Measurements from ENCODE around the gene SDHAF1. TPM values are rescaled to one million over a fixed set of nuclear protein-coding genes. Genes with fewer than 3 reads are reported as not detected.
"Not testable (repeated sequence)": the region's sequence is repeated elsewhere in the genome, so short reads cannot be mapped to it uniquely, and the experiment has no call there.

SDHAF1 gene
- total RNA-seq, 2 donors from 2014 or later = 25.2 to 31.6 TPM

- intact Hi-C loops (cut with DNase I) = no loop called here
- no peaks in the 10 kb centered on the region for H3K27me3 ChIP-seq
- H3K4me1 ChIP-seq = no peaks in the 10 kb centered on the region
- TF ChIP-seq CTCF (IDR thresholded peaks at IDR 0.05) = no peak
- H3K27ac ChIP-seq = no peak within 1 kb of the TSS
- peak within 1 kb of the TSS; percentile 23 for H3K4me3 ChIP-seq
- no peaks in the 10 kb centered on the region for H3K9me3 ChIP-seq
- peak within 1 kb of the TSS in 1 of 2 donors; percentile 47 for H3K9ac ChIP-seq (ENCODE audit: low read depth in 2 of 2, low read length in 2 of 2)
- no peaks in the 10 kb centered on the region for H3K36me3 ChIP-seq
- peak; percentile 32 for DNase-seq
Measured at GRCh38 chr19:36032251-36033104, 37.5 kb downstream of the SDHAF1 start, which contains the start of gene CLIP3. Gene CLIP3 (minus strand): TSS chr19:36032873. CDS start chr19:36032357, 516 bp downstream.

GRCh38 chr19:36040495-36040894 is 45.5 kb downstream of the SDHAF1 start:
- TF ChIP-seq CTCF (IDR thresholded peaks at IDR 0.05) = no peak
- Histone ChIP-seq H3K27ac (no peak overlapping the region), H3K4me1 (no peaks in the 10 kb centered on the region), H3K4me3 (no peak overlapping the region), H3K27me3 (no peaks in the 10 kb centered on the region), H3K9me3 (no peaks in the 10 kb centered on the region), H3K36me3 (no peaks in the 10 kb centered on the region), H3K9ac (ENCODE audit: low read depth in 2 of 2, low read length in 2 of 2) (no peak overlapping the region)
- no peak for DNase-seq
- intact Hi-C loops (cut with DNase I) = no loop called here

- intact Hi-C loops (cut with DNase I); H3K9me3 ChIP-seq; H3K36me3 ChIP-seq; DNase-seq; H3K4me1 ChIP-seq; H3K9ac ChIP-seq (ENCODE audit: low read depth in 2 of 2, low read length in 2 of 2); H3K27me3 ChIP-seq; H3K27ac ChIP-seq; H3K4me3 ChIP-seq: not testable (repeated sequence)
Measured at GRCh38 chr19:36041092-36041491, 46.1 kb downstream of the SDHAF1 start.

GRCh38 chr19:36041831-36042230 is 46.8 kb downstream of the SDHAF1 start:
- no peak overlapping the region for H3K9ac ChIP-seq (ENCODE audit: low read depth in 2 of 2, low read length in 2 of 2)
- H3K27ac ChIP-seq = no peak overlapping the region
- TF ChIP-seq CTCF (IDR thresholded peaks at IDR 0.05) = no peak
- H3K9me3 ChIP-seq = no peaks in the 10 kb centered on the region
- intact Hi-C loops (cut with DNase I) = no loop called here
- H3K27me3 ChIP-seq = no peaks in the 10 kb centered on the region
- no peaks in the 10 kb centered on the region for H3K36me3 ChIP-seq
- no peaks in the 10 kb centered on the region for H3K4me1 ChIP-seq
- DNase-seq = no peak
- no peak overlapping the region for H3K4me3 ChIP-seq

- Histone ChIP-seq H3K27me3 (no peaks in the 10 kb centered on the region), H3K27ac (no peak overlapping the region), H3K4me3 (no peak overlapping the region), H3K36me3 (no peaks in the 10 kb centered on the region), H3K9me3 (no peaks in the 10 kb centered on the region), H3K9ac (ENCODE audit: low read depth in 2 of 2, low read length in 2 of 2) (no peak overlapping the region), H3K4me1 (no peaks in the 10 kb centered on the region)
- TF ChIP-seq CTCF (IDR thresholded peaks at IDR 0.05) = no peak
- no peak for DNase-seq
- intact Hi-C loops (cut with DNase I) = no loop called here
Measured at GRCh38 chr19:36043952-36044351, 49.0 kb downstream of the SDHAF1 start.

Other genes starting within 250 kb of the SDHAF1 start
- gene U2AF1L4, start 249.8 kb upstream of the SDHAF1 start, total RNA-seq = 10 to 100 TPM; 14.9 to 18.7 TPM
- gene PSENEN, start 249.5 kb upstream of the SDHAF1 start, total RNA-seq = 10 to 100 TPM; 73.8 to 87.4 TPM
- gene LIN37, start 246.6 kb upstream of the SDHAF1 start, total RNA-seq = 1 to 10 TPM; 5.1 to 7.5 TPM
- 10 to 100 TPM in 1 of 2 donors, 1 to 10 TPM in 1; 6.3 to 23.6 TPM for gene HSPB6, start 238.2 kb upstream of the SDHAF1 start, total RNA-seq
- 10 to 100 TPM; 17.1 to 26.9 TPM for gene PROSER3, start 237.0 kb upstream of the SDHAF1 start, total RNA-seq
- 10 to 100 TPM in 1 of 2 donors, 1 to 10 TPM in 1; 6.0 to 25.0 TPM for gene ARHGAP33, start 219.6 kb upstream of the SDHAF1 start, total RNA-seq
- not detected for gene PRODH2, start 182.3 kb upstream of the SDHAF1 start, total RNA-seq
- gene NPHS1, start 142.7 kb upstream of the SDHAF1 start, total RNA-seq = not detected
- gene KIRREL2, start 138.3 kb upstream of the SDHAF1 start, total RNA-seq = under 1 TPM in 1 of 2 donors, not detected in 1; 0.13 TPM
- gene APLP1, start 126.6 kb upstream of the SDHAF1 start, total RNA-seq = 1 to 10 TPM; 2.6 to 3.7 TPM
- 10 to 100 TPM in 1 of 2 donors, 1 to 10 TPM in 1; 8.6 to 11.2 TPM for gene NFKBID, start 94.6 kb upstream of the SDHAF1 start, total RNA-seq
- 1 to 10 TPM; 2.4 to 4.8 TPM for gene HCST, start 92.7 kb upstream of the SDHAF1 start, total RNA-seq
- gene TYROBP, start 86.9 kb upstream of the SDHAF1 start, total RNA-seq = 10 to 100 TPM; 10.4 to 32.8 TPM
- gene LRFN3, start 58.8 kb upstream of the SDHAF1 start, total RNA-seq = 10 to 100 TPM; 10.0 to 17.4 TPM
- gene SYNE4, start 13.6 kb downstream of the SDHAF1 start, total RNA-seq = 10 to 100 TPM in 1 of 2 donors, 1 to 10 TPM in 1; 9.3 to 10.1 TPM
- 10 to 100 TPM; 17.0 to 26.2 TPM for gene ALKBH6, start 19.0 kb downstream of the SDHAF1 start, total RNA-seq
- 10 to 100 TPM in 1 of 2 donors, 1 to 10 TPM in 1; 3.4 to 11.7 TPM for gene CLIP3, start 37.7 kb downstream of the SDHAF1 start, total RNA-seq
- gene THAP8, start 59.1 kb downstream of the SDHAF1 start, total RNA-seq = 1 to 10 TPM; 3.3 to 4.6 TPM
- 10 to 100 TPM in 1 of 2 donors, 1 to 10 TPM in 1; 2.1 to 13.1 TPM for gene WDR62, start 59.7 kb downstream of the SDHAF1 start, total RNA-seq
- not detected for gene OVOL3, start 116.0 kb downstream of the SDHAF1 start, total RNA-seq
- gene POLR2I, start 119.7 kb downstream of the SDHAF1 start, total RNA-seq = 10 to 100 TPM; 41.6 to 94.0 TPM
- gene TBCB, start 120.3 kb downstream of the SDHAF1 start, total RNA-seq = 100 to 1,000 TPM in 1 of 2 donors, 10 to 100 TPM in 1; 82.3 to 115 TPM
- gene CAPNS1, start 144.9 kb downstream of the SDHAF1 start, total RNA-seq = 100 to 1,000 TPM; 677 to 794 TPM
- gene COX7A1, start 157.3 kb downstream of the SDHAF1 start, total RNA-seq = 10 to 100 TPM in 1 of 2 donors, 1 to 10 TPM in 1; 8.2 to 17.1 TPM
- 1 to 10 TPM; 2.2 to 3.2 TPM for gene ZNF565, start 219.5 kb downstream of the SDHAF1 start, total RNA-seq
- 10 to 100 TPM; 44.0 to 45.2 TPM for gene ZNF146, start 219.9 kb downstream of the SDHAF1 start, total RNA-seq